Measurements from ENCODE around the gene DGCR8.
A peak's percentile ranks its signal among the peaks of the same experiment; 100 is the strongest.

DGCR8 gene

GRCh38 chr22:20143883-20144665 is 64.0 kb downstream of the DGCR8 start:
- in situ Hi-C loops (cut with MboI; ENCODE audit: low pct_unique_long_range_greater_than_20kb, low sequenced_read_pairs): no loop called here
- DNase-seq: no peak

GRCh38 chr22:20145206-20145831 is 65.3 kb downstream of the DGCR8 start:
- DNase-seq: no peak

GRCh38 chr22:20145832-20146223 is 65.8 kb downstream of the DGCR8 start:
- DNase-seq: no peak
- in situ Hi-C loops (cut with MboI; ENCODE audit: low pct_unique_long_range_greater_than_20kb, low sequenced_read_pairs): no loop called here

More at GRCh38 chr22:20145206-20145831, 65.3 kb downstream of the DGCR8 start:
- in situ Hi-C loops (cut with MboI; ENCODE audit: low pct_unique_long_range_greater_than_20kb, low sequenced_read_pairs): no loop called here

GRCh38 chr22:20146777-20147176 is 66.7 kb downstream of the DGCR8 start:
- no peak for DNase-seq
- in situ Hi-C loops (cut with MboI; ENCODE audit: low pct_unique_long_range_greater_than_20kb, low sequenced_read_pairs): no loop called here

GRCh38 chr22:20147237-20147988 is 67.4 kb downstream of the DGCR8 start:
- in situ Hi-C loops (cut with MboI; ENCODE audit: low pct_unique_long_range_greater_than_20kb, low sequenced_read_pairs): no loop called here
- DNase-seq: no peak

- in situ Hi-C loops (cut with MboI; ENCODE audit: low pct_unique_long_range_greater_than_20kb, low sequenced_read_pairs): no loop called here
- DNase-seq: no peak
Observed at GRCh38 chr22:20148414-20148813, 68.4 kb downstream of the DGCR8 start.

GRCh38 chr22:20149257-20150250 is 69.5 kb downstream of the DGCR8 start:
- in situ Hi-C loops (cut with MboI; ENCODE audit: low pct_unique_long_range_greater_than_20kb, low sequenced_read_pairs): no loop called here
- no peak for DNase-seq

GRCh38 chr22:20150381-20151275 is 70.6 kb downstream of the DGCR8 start, which contains the start of gene CCDC188:
TSS of gene CCDC188 (minus strand) at chr22:20151055. CDS start at chr22:20150986, 69 bp downstream.
- in situ Hi-C loops (cut with MboI; ENCODE audit: low pct_unique_long_range_greater_than_20kb, low sequenced_read_pairs): no loop called here
- no peak for DNase-seq

GRCh38 chr22:20151276-20151588 is 71.2 kb downstream of the DGCR8 start:
- DNase-seq: no peak
- in situ Hi-C loops (cut with MboI; ENCODE audit: low pct_unique_long_range_greater_than_20kb, low sequenced_read_pairs): no loop called here

GRCh38 chr22:20152464-20152890 is 72.4 kb downstream of the DGCR8 start:
- in situ Hi-C loops (cut with MboI; ENCODE audit: low pct_unique_long_range_greater_than_20kb, low sequenced_read_pairs): no loop called here

GRCh38 chr22:20153945-20154344 is 73.9 kb downstream of the DGCR8 start:
- in situ Hi-C loops (cut with MboI; ENCODE audit: low pct_unique_long_range_greater_than_20kb, low sequenced_read_pairs): no loop called here

More at GRCh38 chr22:20152464-20152890, 72.4 kb downstream of the DGCR8 start:
- no peak for DNase-seq

GRCh38 chr22:20154602-20155187 is 74.7 kb downstream of the DGCR8 start:
- DNase-seq: no peak
- in situ Hi-C loops (cut with MboI; ENCODE audit: low pct_unique_long_range_greater_than_20kb, low sequenced_read_pairs): no loop called here

More at GRCh38 chr22:20153945-20154344, 73.9 kb downstream of the DGCR8 start:
- no peak for DNase-seq

- DNase-seq: peak; percentile 72
- in situ Hi-C loops (cut with MboI; ENCODE audit: low pct_unique_long_range_greater_than_20kb, low sequenced_read_pairs): no loop called here
Observed at GRCh38 chr22:20155330-20156041, 75.4 kb downstream of the DGCR8 start.

GRCh38 chr22:20156042-20156389 is 76.0 kb downstream of the DGCR8 start:
- no peak for DNase-seq
- in situ Hi-C loops (cut with MboI; ENCODE audit: low pct_unique_long_range_greater_than_20kb, low sequenced_read_pairs): no loop called here

GRCh38 chr22:20156611-20157429 is 76.8 kb downstream of the DGCR8 start:
- in situ Hi-C loops (cut with MboI; ENCODE audit: low pct_unique_long_range_greater_than_20kb, low sequenced_read_pairs): no loop called here
- DNase-seq: peak; percentile 83

GRCh38 chr22:20157430-20158183 is 77.6 kb downstream of the DGCR8 start:
- in situ Hi-C loops (cut with MboI; ENCODE audit: low pct_unique_long_range_greater_than_20kb, low sequenced_read_pairs): no loop called here
- no peak for DNase-seq

Measured in KBM-7 (cell line).